ENCODE data around the gene CDH24.

CDH24 gene

DNA sequence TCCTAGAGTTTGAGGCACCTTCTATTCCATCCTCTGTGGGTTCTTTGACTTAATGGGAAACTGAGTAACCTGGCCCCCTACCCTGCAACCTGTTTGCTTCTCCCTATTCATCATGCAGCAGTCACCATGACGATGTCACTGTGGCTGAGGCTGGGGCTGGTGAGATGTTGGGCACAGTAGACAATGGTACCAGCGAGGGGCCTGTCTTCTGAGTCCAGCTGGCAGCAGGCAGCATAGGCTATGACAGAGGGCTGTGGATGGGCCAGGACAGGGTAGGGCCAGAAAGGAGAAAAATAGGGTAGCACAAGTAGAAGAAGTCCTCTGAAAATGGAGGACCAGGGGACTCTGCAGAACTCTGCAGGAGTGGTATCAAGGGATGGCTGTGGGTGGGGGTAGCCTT is 45.5 kb upstream of the CDH24 start:
- no peak for DNase-seq

DNA sequence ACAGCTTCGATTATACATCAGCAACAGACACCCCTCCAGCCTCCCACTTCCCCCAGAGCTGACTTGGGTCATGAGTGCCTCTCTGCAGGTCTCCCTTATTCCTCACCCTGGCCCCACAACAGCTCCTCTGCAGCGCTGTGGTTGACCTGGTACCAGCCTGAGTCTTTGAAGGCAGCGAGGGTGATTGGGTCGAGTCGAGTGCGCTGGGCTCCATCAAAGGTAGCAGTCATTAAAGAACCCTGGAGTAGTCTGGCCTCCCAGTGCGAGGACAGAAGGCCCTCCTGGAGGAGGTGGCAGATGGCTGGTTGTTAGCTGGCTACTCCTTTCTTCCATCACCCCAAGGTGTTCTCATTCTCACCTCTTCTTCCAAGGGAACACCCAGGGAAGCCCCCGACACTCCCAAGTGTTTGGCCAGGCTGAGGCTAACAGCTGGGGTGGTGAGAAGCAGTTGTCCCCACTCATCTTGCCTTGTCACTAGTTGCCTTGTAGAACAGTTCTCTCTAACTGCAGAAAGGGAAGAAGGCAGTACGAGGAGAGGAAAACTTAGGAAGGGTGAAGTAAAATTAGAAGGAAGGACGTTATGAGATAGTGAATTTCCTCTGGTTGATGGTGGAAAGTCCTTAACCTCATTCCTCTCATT is 44.8 kb upstream of the CDH24 start:
- Histone ChIP-seq H3K79me2 (ENCODE audit: insufficient read depth, low read length) (peaks cover 14% of the 10 kb centered on the region), H4K20me1 (ENCODE audit: insufficient read depth, low read length) (peaks cover 9% of the 10 kb centered on the region), H3K27me3 (ENCODE audit: insufficient read depth, low read length, poor library complexity) (peaks cover 10% of the 10 kb centered on the region), H3K36me3 (ENCODE audit: insufficient read depth, low read length) (peaks cover 10% of the 10 kb centered on the region), H3K27ac (ENCODE audit: low read length) (no peak overlapping the region), H3K9ac (ENCODE audit: low read depth, low read length) (no peak overlapping the region), H3K4me3 (ENCODE audit: low read depth in 1 of 2, low read length in 2 of 2) (no peak overlapping the region), H3K4me1 (ENCODE audit: insufficient read depth, low read length) (peaks cover 5% of the 10 kb centered on the region), H3K4me2 (ENCODE audit: insufficient read depth, low read length) (no peak overlapping the region), H3K9me3 (ENCODE audit: insufficient read depth, low read length, severe bottlenecking) (no peaks in the 10 kb centered on the region), H2AFZ (ENCODE audit: low read depth, low read length) (no peak overlapping the region)
- TF ChIP-seq, protein P1, sequence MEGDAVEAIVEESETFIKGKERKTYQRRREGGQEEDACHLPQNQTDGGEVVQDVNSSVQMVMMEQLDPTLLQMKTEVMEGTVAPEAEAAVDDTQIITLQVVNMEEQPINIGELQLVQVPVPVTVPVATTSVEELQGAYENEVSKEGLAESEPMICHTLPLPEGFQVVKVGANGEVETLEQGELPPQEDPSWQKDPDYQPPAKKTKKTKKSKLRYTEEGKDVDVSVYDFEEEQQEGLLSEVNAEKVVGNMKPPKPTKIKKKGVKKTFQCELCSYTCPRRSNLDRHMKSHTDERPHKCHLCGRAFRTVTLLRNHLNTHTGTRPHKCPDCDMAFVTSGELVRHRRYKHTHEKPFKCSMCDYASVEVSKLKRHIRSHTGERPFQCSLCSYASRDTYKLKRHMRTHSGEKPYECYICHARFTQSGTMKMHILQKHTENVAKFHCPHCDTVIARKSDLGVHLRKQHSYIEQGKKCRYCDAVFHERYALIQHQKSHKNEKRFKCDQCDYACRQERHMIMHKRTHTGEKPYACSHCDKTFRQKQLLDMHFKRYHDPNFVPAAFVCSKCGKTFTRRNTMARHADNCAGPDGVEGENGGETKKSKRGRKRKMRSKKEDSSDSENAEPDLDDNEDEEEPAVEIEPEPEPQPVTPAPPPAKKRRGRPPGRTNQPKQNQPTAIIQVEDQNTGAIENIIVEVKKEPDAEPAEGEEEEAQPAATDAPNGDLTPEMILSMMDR (IDR thresholded peaks at IDR 0.05; ENCODE audit: borderline replicate concordance, extremely low read depth, low read length, poor library complexity, severe bottlenecking): no peak
- no peak for TF ChIP-seq EZH2 (IDR thresholded peaks at IDR 0.05; ENCODE audit: borderline replicate concordance, low read depth, low read length, severe bottlenecking)
- DNase-seq (no peak), ATAC-seq (ENCODE audit: insufficient read depth, low read depth) (no peak)

More for the DNA sequence above, 45.5 kb upstream of the CDH24 start:
- H3K27ac ChIP-seq (ENCODE audit: low read length): no peak overlapping the region
- peaks cover 7% of the 10 kb centered on the region for H3K79me2 ChIP-seq (ENCODE audit: insufficient read depth, low read length)
- ATAC-seq (ENCODE audit: insufficient read depth, low read depth): no peak
- H4K20me1 ChIP-seq (ENCODE audit: insufficient read depth, low read length): peaks cover 5% of the 10 kb centered on the region; the same call in 1 of the 2 replicates
- no peak for TF ChIP-seq EZH2 (IDR thresholded peaks at IDR 0.05; ENCODE audit: borderline replicate concordance, low read depth, low read length, severe bottlenecking)
- TF ChIP-seq, protein P1 (IDR thresholded peaks at IDR 0.05; ENCODE audit: borderline replicate concordance, extremely low read depth, low read length, poor library complexity, severe bottlenecking): no peak
- no peaks in the 10 kb centered on the region; the same call in 1 of the 2 replicates for H3K4me1 ChIP-seq (ENCODE audit: insufficient read depth, low read length)
- H3K36me3 ChIP-seq (ENCODE audit: insufficient read depth, low read length): peaks cover 6% of the 10 kb centered on the region
- no peak overlapping the region for H3K4me3 ChIP-seq (ENCODE audit: low read depth in 1 of 2, low read length in 2 of 2)
- no peaks in the 10 kb centered on the region for H3K9me3 ChIP-seq (ENCODE audit: insufficient read depth, low read length, severe bottlenecking)
- no peak overlapping the region for H3K4me2 ChIP-seq (ENCODE audit: insufficient read depth, low read length)
- H3K27me3 ChIP-seq (ENCODE audit: insufficient read depth, low read length, poor library complexity): peaks cover 10% of the 10 kb centered on the region
- H2AFZ ChIP-seq (ENCODE audit: low read depth, low read length): no peak overlapping the region
- no peak overlapping the region for H3K9ac ChIP-seq (ENCODE audit: low read depth, low read length)

DNA sequence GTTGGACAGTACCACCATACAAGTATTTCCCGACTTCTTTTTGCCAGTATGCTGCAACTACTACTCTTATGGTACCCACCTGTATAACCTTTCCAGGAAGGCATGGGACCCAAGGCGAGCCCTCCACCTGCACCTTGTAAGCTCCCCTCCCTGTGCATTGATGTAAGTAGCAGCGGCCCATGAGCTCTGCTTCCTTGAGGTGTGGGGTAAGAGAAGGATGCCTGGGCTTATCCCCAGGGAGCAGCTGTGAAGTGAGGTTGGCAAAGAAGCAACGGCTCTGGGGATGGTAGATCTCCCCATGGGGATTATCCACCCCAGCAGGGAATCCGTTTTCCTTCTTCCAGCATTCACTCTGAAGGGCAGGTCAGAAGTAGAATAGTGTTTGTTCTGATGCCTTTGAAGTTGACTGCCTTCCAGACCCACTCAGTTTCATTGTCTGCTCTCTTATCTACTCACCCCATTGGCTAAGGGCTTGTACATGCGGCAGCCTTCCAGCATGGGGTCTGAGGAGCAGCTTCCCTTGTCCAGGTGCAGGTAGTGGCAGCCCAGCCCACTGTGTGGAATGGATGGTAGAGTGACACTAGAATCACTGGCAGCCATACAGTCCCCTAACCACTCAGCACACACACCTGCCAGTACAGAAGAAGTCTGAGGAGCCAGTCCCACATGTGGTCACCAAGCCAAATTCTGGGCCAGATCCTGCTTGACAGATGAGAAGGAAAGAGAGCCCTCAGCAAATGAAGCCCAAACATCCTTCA is 44.1 kb upstream of the CDH24 start:
- Histone ChIP-seq H3K27ac (ENCODE audit: low read length) (no peak overlapping the region), H3K9ac (ENCODE audit: low read depth, low read length) (no peak overlapping the region), H3K27me3 (ENCODE audit: insufficient read depth, low read length, poor library complexity) (peaks cover 10% of the 10 kb centered on the region), H3K79me2 (ENCODE audit: insufficient read depth, low read length) (peaks cover 21% of the 10 kb centered on the region), H3K4me1 (ENCODE audit: insufficient read depth, low read length) (peaks cover 12% of the 10 kb centered on the region), H2AFZ (ENCODE audit: low read depth, low read length) (no peak overlapping the region), H3K36me3 (ENCODE audit: insufficient read depth, low read length) (peaks cover 10% of the 10 kb centered on the region), H3K4me3 (ENCODE audit: low read depth in 1 of 2, low read length in 2 of 2) (no peak overlapping the region), H4K20me1 (ENCODE audit: insufficient read depth, low read length) (peaks cover 9% of the 10 kb centered on the region), H3K4me2 (ENCODE audit: insufficient read depth, low read length) (no peak overlapping the region), H3K9me3 (ENCODE audit: insufficient read depth, low read length, severe bottlenecking) (no peaks in the 10 kb centered on the region)
- no peak for TF ChIP-seq EZH2 (IDR thresholded peaks at IDR 0.05; ENCODE audit: borderline replicate concordance, low read depth, low read length, severe bottlenecking)
- TF ChIP-seq, protein P1 (IDR thresholded peaks at IDR 0.05; ENCODE audit: borderline replicate concordance, extremely low read depth, low read length, poor library complexity, severe bottlenecking): no peak
- ATAC-seq (ENCODE audit: insufficient read depth, low read depth) (no peak), DNase-seq (no peak)
